Hepatocyte (in vitro differentiated cells): Measurements from ENCODE around the gene SETBP1. TPM values are rescaled to one million over a fixed set of nuclear protein-coding genes. Genes with fewer than 3 reads are reported as not detected.

ENCODE experiments used
- DNase-seq: peaks from one replicate; pipeline ENCODE4 v3.0.0-alpha.2; 2016; ENCODE audit warnings: low spot score
- H2AFZ ChIP-seq: fragments of 200-600 bp; sonication (generic); 2 replicates; pipeline ENCODE4 v1.6.0; 2016; ENCODE audit warnings: antibody characterized with exemption, mild to moderate bottlenecking
- H3K27ac ChIP-seq: fragments of 200-600 bp; sonication (generic); 2 replicates; pipeline ENCODE4 v1.5.1; 2016; ENCODE audit warnings: mild to moderate bottlenecking
- H3K27me3 ChIP-seq: fragments of 200-600 bp; sonication (generic); 2 replicates; pipeline ENCODE4 v1.6.1; 2016
- H3K36me3 ChIP-seq: fragments of 200-600 bp; sonication (generic); replicated peaks from 2 replicates; pipeline ENCODE4 v1.5.1; 2016; ENCODE audit warnings: low read depth; ENCODE audit not compliant: insufficient read depth
- H3K4me1 ChIP-seq: fragments of 200-600 bp; sonication (generic); 2 replicates; pipeline ENCODE4 v1.5.1; 2016; ENCODE audit warnings: mild to moderate bottlenecking, moderate library complexity; ENCODE audit not compliant: insufficient read depth
- H3K4me2 ChIP-seq: fragments of 200-600 bp; sonication (generic); 2 replicates; pipeline ENCODE4 v1.6.0; 2016
- H3K4me3 ChIP-seq: fragments of 200-600 bp; sonication (generic); 2 replicates; pipeline ENCODE4 v1.5.1; 2016; ENCODE audit warnings: mild to moderate bottlenecking
- H3K79me2 ChIP-seq: fragments of 200-600 bp; sonication (generic); 2 replicates; pipeline ENCODE4 v1.6.0; 2017; ENCODE audit warnings: mild to moderate bottlenecking
- H3K9me2 ChIP-seq: fragments of 200-600 bp; sonication (generic); replicated peaks from 2 replicates; pipeline ENCODE4 v1.6.0; 2017; ENCODE audit warnings: mild to moderate bottlenecking; ENCODE audit not compliant: insufficient read depth
- H3K9me3 ChIP-seq: fragments of 200-600 bp; sonication (generic); 2 replicates; pipeline ENCODE4 v1.5.1; 2016; ENCODE audit warnings: low read depth, mild to moderate bottlenecking
- H4K20me1 ChIP-seq: fragments of 200-600 bp; sonication (generic); 2 replicates; pipeline ENCODE4 v1.6.0; 2016; ENCODE audit warnings: mild to moderate bottlenecking; ENCODE audit not compliant: insufficient read depth, poor library complexity, severe bottlenecking
- EZH2 ChIP-seq: fragments of 200-600 bp; sonication (generic); IDR thresholded peaks from 2 replicates; pipeline ENCODE4 v1.6.1; 2016; ENCODE audit warnings: antibody characterized with exemption, mild to moderate bottlenecking, borderline replicate concordance
- EZH2phosphoT487 ChIP-seq: fragments of 200-600 bp; sonication (generic); IDR thresholded peaks from one replicate; pipeline ENCODE4 v1.6.1; 2018; ENCODE audit warnings: antibody characterized with exemption, mild to moderate bottlenecking, low read depth, moderate library complexity; ENCODE audit not compliant: unreplicated experiment, severe bottlenecking
- WGBS: methylation state at CpG from one replicate; pipeline ENCODE4 v1.1.6; 2016; ENCODE audit warnings: low lambda C conversion rate; ENCODE audit errors: missing lambda C conversion rate; 5-methylcytosine and 5-hydroxymethylcytosine counted together
- polyA plus RNA-seq: library from polyadenylated mRNA; unstranded; fragments of >200 nt; fragmentation: Nextera tagmentation; extraction: Ambion mirVana; gene quantifications from 2 replicates; pipeline ENCODE4 v1.2.1, GENCODE V29; 2016
- total RNA-seq: library from RNA; depleted of rRNA; stranded (reverse); fragments of >200 nt; gene quantifications from 2 replicates; pipeline ENCODE4 v1.2.3, GENCODE V29; 2014
- TF ChIP-seq, protein P1 (sequence below): fragments of 200-600 bp; sonication (generic); IDR thresholded peaks from 2 replicates; pipeline ENCODE4 v1.5.1; 2016; ENCODE audit warnings: antibody characterized with exemption, mild to moderate bottlenecking; ENCODE audit not compliant: poor library complexity

SETBP1 gene
- total and polyA plus RNA-seq, 2 experiments from 2014 or later, result 10.3 to 21.1 TPM

DNA sequence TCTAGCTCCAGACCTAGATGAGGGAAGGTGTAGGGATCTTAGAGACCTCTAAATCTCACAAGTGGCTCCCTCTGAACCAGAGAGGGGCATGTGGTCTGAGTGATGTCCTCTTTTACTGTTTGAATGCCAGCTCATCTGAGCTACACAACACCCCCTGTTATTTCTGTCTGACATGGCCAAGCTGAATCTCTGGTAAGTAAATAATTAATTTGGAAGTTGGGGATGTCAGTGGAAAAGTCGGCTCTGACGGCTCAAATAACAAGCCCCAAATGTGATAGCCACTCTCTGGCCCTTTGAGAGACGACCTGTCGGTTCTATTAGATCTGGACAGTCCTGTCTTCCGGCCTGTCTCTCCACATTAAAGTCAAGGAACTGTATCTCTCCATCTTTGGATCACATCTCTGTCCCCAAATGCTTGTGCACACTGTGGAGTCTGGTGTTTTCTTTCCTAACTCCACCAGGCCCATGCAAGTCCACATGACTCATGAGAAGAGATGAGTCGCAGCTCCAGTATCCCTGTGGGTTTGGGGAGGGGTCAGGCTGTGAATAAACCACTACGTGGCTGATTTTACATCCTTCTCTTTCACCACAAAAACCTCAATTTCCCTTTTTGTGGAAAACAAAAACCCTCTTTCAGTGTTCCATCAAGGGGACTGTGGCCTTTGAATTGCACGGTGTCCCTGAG is 52.5 kb downstream of the SETBP1 start:
- Histone ChIP-seq H3K4me2 (no peak overlapping the region), H3K9me3 (no peaks in the 10 kb centered on the region), H3K36me3 (no peaks in the 10 kb centered on the region), H3K79me2 (peaks cover 69% of the 10 kb centered on the region), H3K9me2 (no peaks in the 10 kb centered on the region), H4K20me1 (peaks cover 7% of the 10 kb centered on the region), H3K4me1 (peaks cover 50% of the 10 kb centered on the region), H2AFZ (no peak overlapping the region), H3K27me3 (no peaks in the 10 kb centered on the region), H3K27ac (peak overlapping the region; percentile 57), H3K4me3 (no peak overlapping the region)
- TF ChIP-seq, protein P1, sequence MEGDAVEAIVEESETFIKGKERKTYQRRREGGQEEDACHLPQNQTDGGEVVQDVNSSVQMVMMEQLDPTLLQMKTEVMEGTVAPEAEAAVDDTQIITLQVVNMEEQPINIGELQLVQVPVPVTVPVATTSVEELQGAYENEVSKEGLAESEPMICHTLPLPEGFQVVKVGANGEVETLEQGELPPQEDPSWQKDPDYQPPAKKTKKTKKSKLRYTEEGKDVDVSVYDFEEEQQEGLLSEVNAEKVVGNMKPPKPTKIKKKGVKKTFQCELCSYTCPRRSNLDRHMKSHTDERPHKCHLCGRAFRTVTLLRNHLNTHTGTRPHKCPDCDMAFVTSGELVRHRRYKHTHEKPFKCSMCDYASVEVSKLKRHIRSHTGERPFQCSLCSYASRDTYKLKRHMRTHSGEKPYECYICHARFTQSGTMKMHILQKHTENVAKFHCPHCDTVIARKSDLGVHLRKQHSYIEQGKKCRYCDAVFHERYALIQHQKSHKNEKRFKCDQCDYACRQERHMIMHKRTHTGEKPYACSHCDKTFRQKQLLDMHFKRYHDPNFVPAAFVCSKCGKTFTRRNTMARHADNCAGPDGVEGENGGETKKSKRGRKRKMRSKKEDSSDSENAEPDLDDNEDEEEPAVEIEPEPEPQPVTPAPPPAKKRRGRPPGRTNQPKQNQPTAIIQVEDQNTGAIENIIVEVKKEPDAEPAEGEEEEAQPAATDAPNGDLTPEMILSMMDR, result no peak
- 79% methylated on average over 8 of the region's 8 CpGs for WGBS
- DNase-seq, result no peak

DNA sequence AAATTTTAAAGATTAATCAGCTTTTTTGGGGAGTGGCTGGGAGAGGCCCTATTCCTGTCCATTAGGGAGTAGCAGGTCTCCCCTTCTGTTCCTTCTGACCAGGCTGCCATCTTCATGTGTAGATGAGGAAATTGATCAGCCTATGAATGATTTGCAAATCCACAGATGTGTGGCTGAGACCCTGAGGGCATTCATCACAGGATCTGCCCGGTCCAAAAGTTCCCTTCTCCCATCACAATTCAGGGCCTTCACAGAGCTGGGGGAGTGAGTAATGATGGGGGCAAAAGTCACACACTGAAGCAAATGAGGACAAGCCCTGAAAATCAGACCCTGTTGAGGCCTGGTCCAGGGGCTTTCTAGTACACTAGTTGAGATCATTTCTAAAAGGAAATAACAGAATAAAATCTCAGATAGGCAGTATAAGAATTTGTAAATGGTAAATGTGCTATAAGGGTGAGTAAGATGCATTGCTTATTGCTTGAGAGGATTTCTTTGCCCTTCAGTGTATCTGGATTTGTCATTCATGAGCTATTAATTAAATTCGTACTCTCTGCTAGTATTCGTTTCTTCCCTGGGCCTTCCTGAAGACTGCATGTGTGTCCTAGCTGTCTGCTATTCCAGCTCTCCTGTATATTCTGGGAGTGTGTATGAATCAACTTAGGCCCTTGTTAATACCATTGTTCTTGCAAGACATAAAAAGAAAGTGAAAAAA is 53.2 kb downstream of the SETBP1 start:
- Histone ChIP-seq H4K20me1 (peaks cover 4% of the 10 kb centered on the region), H3K4me2 (no peak overlapping the region), H3K79me2 (peaks cover 63% of the 10 kb centered on the region), H3K27ac (no peak overlapping the region), H3K36me3 (no peaks in the 10 kb centered on the region), H3K4me3 (no peak overlapping the region), H2AFZ (no peak overlapping the region), H3K9me3 (no peaks in the 10 kb centered on the region), H3K9me2 (no peaks in the 10 kb centered on the region), H3K4me1 (peaks cover 48% of the 10 kb centered on the region), H3K27me3 (no peaks in the 10 kb centered on the region)
- no peak for DNase-seq
- WGBS, result 78% methylated on average over 3 of the region's 3 CpGs
- TF ChIP-seq, protein P1, result no peak
- no peak for TF ChIP-seq EZH2
- TF ChIP-seq EZH2phosphoT487, result no peak

DNA sequence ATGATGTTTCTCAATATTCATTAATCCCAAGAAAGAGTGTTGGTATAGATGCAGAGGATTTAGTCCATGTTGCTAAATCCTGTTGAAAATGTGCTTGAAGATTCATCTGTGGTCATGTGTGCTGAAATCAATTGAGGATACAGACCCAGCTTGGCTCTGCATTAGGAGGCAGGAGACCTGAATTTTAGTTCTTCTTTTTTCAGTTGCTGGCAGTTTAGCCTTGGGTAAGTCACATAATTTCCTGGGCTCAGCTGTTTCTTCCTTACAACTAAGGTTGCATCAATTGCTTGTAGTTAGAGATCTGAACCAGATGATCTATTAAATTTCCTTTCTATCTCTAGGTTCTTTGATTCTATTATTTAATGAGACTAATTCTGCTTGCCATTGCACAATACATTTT is 54.4 kb downstream of the SETBP1 start:
- Histone ChIP-seq H3K9me3 (no peaks in the 10 kb centered on the region), H3K27me3 (no peaks in the 10 kb centered on the region), H4K20me1 (peaks cover 4% of the 10 kb centered on the region), H3K4me2 (no peak overlapping the region), H3K4me1 (peaks cover 38% of the 10 kb centered on the region), H3K9me2 (no peaks in the 10 kb centered on the region), H3K36me3 (no peaks in the 10 kb centered on the region), H3K4me3 (no peak overlapping the region), H2AFZ (no peak overlapping the region), H3K27ac (no peak overlapping the region), H3K79me2 (peaks cover 66% of the 10 kb centered on the region)
- TF ChIP-seq EZH2phosphoT487 (no peak), EZH2 (no peak)
- TF ChIP-seq, protein P1, result no peak
- no peak for DNase-seq
